Activated T-helper 2 cell treated with anti-CD3 and anti-CD28 coated beads, Interferon-gamma antibody, Interleukin-2, Interleukin-4, amounts not matched to agents 10 μg/mL and 5 μg/mL and 100 μg/mL, durations not matched to agents 14 hours and 24 hours and 36 hours (primary cell): Measurements from ENCODE around the gene CAMK1D. TPM values are rescaled to one million over a fixed set of nuclear protein-coding genes. Genes with fewer than 3 reads are reported as not detected.
A peak's percentile ranks its signal among the peaks of the same experiment; 100 is the strongest.

Experiments used
- DNase-seq: peaks from one replicate; pipeline ENCODE4 v3.0.0; 2021; ENCODE audit warnings: low spot score
- H3K27ac Mint-ChIP-seq: one replicate; pipeline ENCODE4 v1.8.0; 2021; ENCODE audit warnings: mixed read lengths
- H3K27me3 Mint-ChIP-seq: one replicate; pipeline ENCODE4 v1.8.0; 2021; ENCODE audit warnings: low read depth, mixed read lengths
- H3K36me3 Mint-ChIP-seq: one replicate; pipeline ENCODE4 v1.8.0; 2021; ENCODE audit warnings: low read depth, mixed read lengths
- H3K4me1 Mint-ChIP-seq: one replicate; pipeline ENCODE4 v1.8.0; 2021; ENCODE audit warnings: low read depth, mixed read lengths
- H3K4me3 Mint-ChIP-seq: one replicate; pipeline ENCODE4 v1.8.0; 2021; ENCODE audit warnings: low read depth, mild to moderate bottlenecking, moderate library complexity, mixed read lengths
- H3K9me3 Mint-ChIP-seq: one replicate; pipeline ENCODE4 v1.8.0; 2021; ENCODE audit warnings: mixed read lengths
- intact Hi-C: fragments of 100-400 bp; cut with micrococcal nuclease; formaldehyde crosslinking; loops from one replicate; pipeline ENCODE4 v1.15.1; 2023
- total RNA-seq: library from RNA; stranded (reverse); gene quantifications from 2 replicates; pipeline ENCODE4 v1.2.3, GENCODE V29; 2022

The CAMK1D gene
- total RNA-seq, 1 donor from 2014 or later, result 5.7 TPM

DNA sequence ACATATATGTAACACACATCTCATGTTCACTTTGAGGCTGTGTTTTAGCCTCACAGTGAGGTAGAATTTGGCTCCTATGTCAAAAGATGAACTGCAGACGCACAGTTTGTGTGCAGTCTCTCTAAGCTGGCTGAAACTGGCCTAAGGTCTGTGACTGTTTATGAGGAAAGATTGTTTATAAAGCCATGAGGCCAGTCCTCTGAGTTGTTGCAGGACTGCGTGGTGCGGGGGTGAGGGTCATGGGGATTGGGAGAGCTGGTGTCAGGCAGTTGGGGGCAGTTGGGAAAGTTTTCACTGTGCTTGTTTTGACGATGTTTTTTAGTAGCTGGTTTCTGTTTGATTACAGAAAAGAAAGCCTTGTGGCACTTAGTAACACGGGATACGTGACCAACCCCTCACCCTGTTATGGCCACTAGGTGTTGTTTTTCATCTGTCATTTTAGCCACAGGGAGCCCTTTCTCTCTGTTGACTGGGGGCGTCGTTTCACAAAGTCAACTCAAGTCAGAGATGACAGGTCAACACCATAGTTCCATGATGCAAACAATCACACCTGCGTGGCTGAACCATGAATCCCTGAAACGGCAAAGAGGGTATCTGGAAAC is 341.3 kb downstream of the CAMK1D start:
- H3K9me3 Mint-ChIP-seq, result no peaks in the 10 kb centered on the region
- H3K4me1 Mint-ChIP-seq, result peaks cover 3% of the 10 kb centered on the region
- peak overlapping the region; percentile 68 for H3K27ac Mint-ChIP-seq
- DNase-seq, result no peak
- intact Hi-C loops, result no loop called here
- H3K27me3 Mint-ChIP-seq, result no peaks in the 10 kb centered on the region
- H3K36me3 Mint-ChIP-seq, result no peaks in the 10 kb centered on the region
- H3K4me3 Mint-ChIP-seq, result no peak overlapping the region

DNA sequence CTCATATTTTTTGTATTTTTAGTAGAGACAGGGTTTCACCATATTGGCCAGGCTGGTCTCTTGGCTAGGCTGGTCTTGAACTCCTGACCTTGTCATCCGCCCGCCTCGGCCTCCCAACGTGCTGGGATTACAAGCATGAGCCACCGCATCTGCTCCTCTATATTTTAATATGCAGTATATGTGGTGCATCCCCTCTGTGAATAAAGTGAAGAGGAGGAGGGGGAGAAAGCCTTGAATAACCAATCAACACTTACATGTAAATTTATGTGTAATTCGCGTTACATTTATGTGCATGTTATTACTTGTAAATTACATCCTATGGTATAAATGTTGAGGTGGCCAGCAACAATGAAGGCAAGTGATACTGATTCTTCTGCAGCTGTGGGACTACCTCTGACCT is 342.2 kb downstream of the CAMK1D start:
- no peak overlapping the region for H3K4me3 Mint-ChIP-seq
- H3K27ac Mint-ChIP-seq, result no peak overlapping the region
- intact Hi-C loops, result no loop called here
- H3K4me1 Mint-ChIP-seq, result peaks cover 3% of the 10 kb centered on the region
- DNase-seq, result no peak
- H3K36me3 Mint-ChIP-seq, result no peaks in the 10 kb centered on the region
- no peaks in the 10 kb centered on the region for H3K9me3 Mint-ChIP-seq
- no peaks in the 10 kb centered on the region for H3K27me3 Mint-ChIP-seq

DNA sequence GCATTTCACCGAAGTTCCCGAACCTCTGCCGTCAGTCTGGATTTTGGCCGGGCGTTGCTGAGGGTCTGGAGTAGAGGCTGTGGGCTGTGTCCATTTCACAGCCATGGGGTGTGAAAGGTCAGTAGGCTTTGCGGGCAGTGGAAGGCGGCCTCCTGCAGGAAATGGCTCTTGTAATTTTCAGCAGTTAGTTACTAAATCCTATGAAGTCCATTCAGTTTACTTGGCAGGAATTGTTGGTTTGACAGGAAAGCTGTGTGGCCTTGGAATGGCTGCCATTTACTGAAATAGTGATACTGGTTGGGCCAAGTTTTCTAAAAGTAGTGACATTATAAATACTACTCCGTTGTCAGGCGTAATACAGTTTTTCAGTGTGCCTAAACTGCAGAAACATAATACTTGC is 348.4 kb downstream of the CAMK1D start:
- Mint-ChIP-seq H3K4me1 (peaks cover 17% of the 10 kb centered on the region), H3K9me3 (peaks cover 8% of the 10 kb centered on the region), H3K4me3 (no peak overlapping the region), H3K36me3 (peaks cover 6% of the 10 kb centered on the region), H3K27me3 (no peaks in the 10 kb centered on the region), H3K27ac (no peak overlapping the region)
- no peak for DNase-seq
- intact Hi-C loops, result no loop called here

DNA sequence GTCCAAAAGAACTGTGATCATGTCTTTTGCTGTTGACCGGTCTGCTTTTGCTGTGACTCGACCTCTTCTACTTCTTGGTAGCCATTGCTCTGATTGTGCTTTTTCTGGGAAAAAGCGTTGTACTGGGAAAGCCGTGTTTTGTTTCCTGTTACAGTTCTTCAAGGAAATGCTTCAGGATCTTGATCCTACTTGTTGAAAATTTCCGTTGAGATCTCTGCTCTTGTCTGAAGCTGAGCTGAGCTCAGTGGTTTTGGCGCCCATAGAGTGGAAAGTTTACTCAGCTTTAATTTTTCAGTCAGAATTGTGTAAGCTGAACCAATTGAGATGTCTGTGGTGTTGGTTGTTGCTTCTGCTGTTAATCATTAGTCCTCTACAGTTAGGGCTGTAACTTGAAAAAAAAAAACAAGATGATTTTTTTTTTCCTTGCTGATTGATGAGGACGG is 349.9 kb downstream of the CAMK1D start:
- no peak for DNase-seq
- Mint-ChIP-seq H3K36me3 (peaks cover 6% of the 10 kb centered on the region), H3K27ac (peak overlapping the region; percentile 87), H3K9me3 (peaks cover 8% of the 10 kb centered on the region), H3K4me1 (peaks cover 21% of the 10 kb centered on the region), H3K4me3 (no peak overlapping the region), H3K27me3 (no peaks in the 10 kb centered on the region)
- intact Hi-C loops, result no loop called here

DNA sequence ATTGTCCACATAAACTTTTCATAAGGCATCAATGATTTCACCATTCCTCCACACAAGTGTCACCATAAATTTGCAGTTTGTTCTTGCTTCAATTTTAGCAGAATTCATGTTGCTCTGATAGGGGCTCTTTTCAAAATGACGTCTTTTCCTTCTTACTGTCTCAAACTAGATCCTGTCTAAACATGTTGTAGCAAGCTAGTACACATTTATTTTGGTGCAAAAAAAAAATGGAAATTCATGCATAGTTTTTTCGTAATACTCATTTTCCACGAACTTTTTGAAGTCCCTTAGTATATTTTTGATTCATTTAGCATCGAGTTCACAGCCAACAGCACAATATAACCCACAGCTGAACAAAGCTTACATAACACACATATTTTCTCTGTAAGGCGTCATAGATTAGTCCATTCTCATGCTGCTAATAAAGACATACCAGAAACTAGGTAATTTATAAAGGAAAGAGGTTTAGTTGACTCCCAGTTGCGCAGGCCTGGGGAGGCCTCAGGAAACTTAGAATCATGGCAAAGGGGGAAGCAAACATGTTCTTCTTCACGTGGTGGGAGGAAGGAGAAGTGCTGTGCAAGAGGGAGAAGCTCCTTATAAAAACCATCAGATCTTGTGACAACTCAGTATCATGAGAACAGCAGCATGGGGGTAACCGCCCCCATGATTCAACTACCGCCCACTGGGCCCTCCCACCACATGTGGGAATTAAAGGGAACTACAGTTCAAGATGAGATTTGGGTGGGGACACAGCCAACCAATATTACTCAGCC is 350.6 kb downstream of the CAMK1D start:
- no peak for DNase-seq
- Mint-ChIP-seq H3K4me1 (peaks cover 26% of the 10 kb centered on the region), H3K27ac (peak overlapping the region; percentile 36), H3K4me3 (no peak overlapping the region), H3K9me3 (peaks cover 8% of the 10 kb centered on the region), H3K36me3 (peaks cover 6% of the 10 kb centered on the region), H3K27me3 (no peaks in the 10 kb centered on the region)
- intact Hi-C loops, result no loop called here

DNA sequence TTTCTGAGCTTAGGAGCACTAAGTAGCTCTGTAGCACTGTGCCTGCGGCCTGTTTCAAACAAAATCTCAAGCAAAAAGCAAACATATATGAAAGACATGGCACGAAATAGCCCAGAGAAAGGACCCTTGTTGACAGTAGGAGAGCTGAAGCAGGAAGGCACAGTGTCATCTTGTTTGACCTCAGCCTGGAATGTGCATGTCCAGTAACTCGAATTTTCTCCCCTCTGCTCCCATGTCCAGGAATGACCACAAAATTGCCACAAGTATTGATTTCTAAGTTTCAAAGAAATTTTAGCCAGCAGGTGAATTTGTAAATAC is 351.2 kb downstream of the CAMK1D start:
- Mint-ChIP-seq H3K27me3 (no peaks in the 10 kb centered on the region), H3K27ac (no peak overlapping the region), H3K4me1 (peaks cover 26% of the 10 kb centered on the region), H3K36me3 (peaks cover 6% of the 10 kb centered on the region), H3K9me3 (peaks cover 8% of the 10 kb centered on the region), H3K4me3 (no peak overlapping the region)
- no peak for DNase-seq
- intact Hi-C loops, result no loop called here

DNA sequence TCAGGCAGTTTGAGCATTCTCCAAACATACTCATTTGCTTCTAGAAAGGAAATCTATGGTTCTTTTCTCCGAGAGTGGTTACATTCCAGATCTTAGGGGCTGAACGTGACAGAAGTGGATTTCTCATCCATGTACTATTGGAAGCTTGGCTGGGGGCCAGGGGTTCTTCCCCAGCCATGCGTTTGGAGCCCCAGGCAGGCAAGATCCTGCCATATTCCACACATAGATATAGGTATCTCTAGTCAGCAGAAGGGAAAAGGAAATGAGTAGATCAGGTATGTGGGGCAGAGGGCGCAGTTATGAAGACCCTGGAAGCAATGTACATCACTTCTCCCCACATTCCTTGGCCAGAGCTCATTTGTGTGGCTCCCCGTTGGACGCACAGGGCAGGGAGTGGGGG is 352.3 kb downstream of the CAMK1D start:
- H3K27me3 Mint-ChIP-seq, result no peaks in the 10 kb centered on the region
- H3K4me1 Mint-ChIP-seq, result peaks cover 27% of the 10 kb centered on the region
- no peak overlapping the region for H3K4me3 Mint-ChIP-seq
- peaks cover 6% of the 10 kb centered on the region for H3K36me3 Mint-ChIP-seq
- intact Hi-C loops, result no loop called here
- DNase-seq, result no peak
- H3K27ac Mint-ChIP-seq, result peak overlapping the region; percentile 28
- H3K9me3 Mint-ChIP-seq, result peaks cover 8% of the 10 kb centered on the region

DNA sequence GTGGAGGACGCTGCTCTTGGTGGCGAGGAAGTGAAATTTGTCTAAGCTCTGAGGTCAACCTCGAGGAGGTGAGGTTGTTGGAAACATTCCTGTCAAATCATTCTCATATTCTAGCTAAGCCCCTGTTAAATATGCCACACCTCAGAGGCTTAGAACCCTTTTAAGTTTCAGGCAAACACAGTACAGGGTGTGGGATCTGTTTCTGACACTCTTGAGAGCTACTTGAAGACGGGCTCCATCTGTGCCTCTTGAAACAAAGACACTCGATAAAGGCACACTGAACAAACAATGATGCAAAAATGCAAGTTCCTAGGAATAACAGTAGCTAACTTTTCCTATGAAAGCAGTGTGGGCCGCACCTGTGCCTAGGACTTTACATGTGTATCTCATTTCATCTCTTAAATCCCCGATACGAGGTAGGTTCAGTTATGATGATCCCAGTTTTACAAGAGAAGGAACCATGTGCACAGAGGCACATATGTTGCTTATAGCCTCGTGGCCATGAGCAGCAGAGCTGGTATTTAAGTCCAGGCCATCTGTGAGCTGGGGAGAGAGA is 352.9 kb downstream of the CAMK1D start:
- Mint-ChIP-seq H3K4me3 (no peak overlapping the region), H3K27me3 (no peaks in the 10 kb centered on the region), H3K27ac (peak overlapping the region; percentile 28)

DNA sequence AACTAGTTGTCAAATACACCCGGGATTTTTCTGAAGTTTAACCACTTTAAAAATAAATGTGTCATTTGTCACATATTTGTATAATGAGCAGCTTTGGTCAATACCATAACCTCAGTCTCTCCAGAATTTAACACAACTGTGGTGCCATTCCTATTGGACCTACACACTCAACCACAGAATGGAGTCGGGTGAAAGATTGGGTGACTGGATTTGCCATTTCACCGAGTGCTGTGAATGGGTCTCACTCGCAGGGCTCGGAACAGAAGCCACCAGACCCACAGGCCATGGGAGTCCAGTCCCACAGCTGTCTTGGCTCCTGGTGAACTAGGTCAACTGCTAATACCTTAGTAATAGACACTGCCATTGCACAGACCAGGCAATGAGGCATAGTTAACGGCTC is 353.8 kb downstream of the CAMK1D start:
- Mint-ChIP-seq H3K27me3 (no peaks in the 10 kb centered on the region), H3K27ac (no peak overlapping the region), H3K36me3 (peaks cover 6% of the 10 kb centered on the region), H3K4me1 (peaks cover 38% of the 10 kb centered on the region), H3K4me3 (no peak overlapping the region), H3K9me3 (peaks cover 8% of the 10 kb centered on the region)
- no peak for DNase-seq
- intact Hi-C loops, result no loop called here

More for the DNA sequence above, 352.9 kb downstream of the CAMK1D start:
- intact Hi-C loops, result no loop called here
- Mint-ChIP-seq H3K36me3 (peaks cover 6% of the 10 kb centered on the region), H3K4me1 (peaks cover 31% of the 10 kb centered on the region), H3K9me3 (peaks cover 8% of the 10 kb centered on the region)
- DNase-seq, result no peak

DNA sequence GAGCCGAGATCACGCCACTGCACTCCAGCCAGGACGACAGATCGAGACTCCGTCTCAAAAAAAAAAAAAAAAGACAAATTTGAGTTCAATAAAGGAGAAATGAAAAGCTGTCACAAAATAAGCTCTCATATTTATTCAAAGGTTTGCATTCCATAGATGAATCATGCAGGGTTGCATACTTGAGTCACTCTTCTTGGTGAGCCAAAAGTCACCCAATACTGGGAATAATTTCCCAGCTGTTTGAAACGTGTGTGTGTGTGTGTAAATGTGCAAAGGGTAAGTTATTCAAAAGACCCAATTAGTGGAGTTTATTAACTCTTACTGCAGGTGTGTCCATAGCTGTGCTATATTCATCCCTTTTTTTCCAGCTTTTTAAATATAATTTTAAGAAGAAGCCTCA is 354.5 kb downstream of the CAMK1D start:
- Mint-ChIP-seq H3K9me3 (peaks cover 8% of the 10 kb centered on the region), H3K4me3 (no peak overlapping the region)
- intact Hi-C loops, result no loop called here

DNA sequence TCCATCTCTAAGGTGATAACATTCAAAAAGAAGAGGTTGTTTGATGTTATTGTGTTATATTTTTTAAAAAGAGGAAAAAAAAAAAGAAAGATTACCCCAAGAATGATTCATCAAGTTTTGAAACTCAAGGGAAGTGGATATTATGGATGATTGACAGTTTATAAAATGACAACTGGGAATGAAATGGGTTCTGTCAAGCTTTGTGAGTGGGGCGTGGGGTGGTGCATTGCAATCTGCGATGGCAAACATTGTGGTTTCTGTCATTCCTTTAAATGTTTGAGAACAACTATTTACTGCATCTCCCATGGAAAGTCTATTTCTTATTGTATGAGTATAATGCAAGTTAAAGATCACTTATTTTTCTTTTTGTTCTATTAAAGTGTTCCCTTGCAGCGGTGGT is 355.1 kb downstream of the CAMK1D start:
- DNase-seq, result no peak
- intact Hi-C loops, result no loop called here
- H3K9me3 Mint-ChIP-seq, result peaks cover 8% of the 10 kb centered on the region
- H3K36me3 Mint-ChIP-seq, result peaks cover 6% of the 10 kb centered on the region
- no peaks in the 10 kb centered on the region for H3K27me3 Mint-ChIP-seq
- H3K27ac Mint-ChIP-seq, result no peak overlapping the region
- H3K4me1 Mint-ChIP-seq, result peaks cover 46% of the 10 kb centered on the region
- no peak overlapping the region for H3K4me3 Mint-ChIP-seq

More for the DNA sequence above, 354.5 kb downstream of the CAMK1D start:
- Mint-ChIP-seq H3K27ac (no peak overlapping the region), H3K4me1 (peaks cover 42% of the 10 kb centered on the region), H3K27me3 (no peaks in the 10 kb centered on the region), H3K36me3 (peaks cover 6% of the 10 kb centered on the region)
- DNase-seq, result no peak

DNA sequence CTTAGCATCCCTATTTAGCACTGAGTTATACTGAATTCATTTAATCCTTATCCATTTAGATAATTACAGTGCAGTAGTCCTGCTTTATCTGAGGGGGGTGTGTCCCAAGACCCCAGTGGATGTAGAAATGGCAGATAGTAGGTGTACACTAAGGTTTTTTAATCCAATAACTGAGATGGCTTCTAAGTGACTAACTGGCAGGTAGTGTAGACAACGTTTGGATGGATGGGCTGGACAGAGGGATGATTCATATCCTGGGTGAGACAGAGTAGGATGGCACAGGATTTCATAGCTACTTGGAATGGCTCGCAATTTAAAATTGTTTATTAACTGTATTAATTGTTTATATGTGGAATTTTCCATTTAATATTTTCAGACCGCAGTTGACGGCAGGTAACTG is 356.6 kb downstream of the CAMK1D start:
- Mint-ChIP-seq H3K27me3 (no peaks in the 10 kb centered on the region), H3K4me1 (peaks cover 51% of the 10 kb centered on the region), H3K36me3 (peaks cover 6% of the 10 kb centered on the region), H3K4me3 (no peak overlapping the region), H3K9me3 (no peaks in the 10 kb centered on the region), H3K27ac (no peak overlapping the region)
- intact Hi-C loops, result loop anchor here (2.0 to 5.0 kb wide), 3 partner anchors 69 to 369 kb away; no protein-coding TSS in a partner anchor
- DNase-seq, result no peak
